HUES64 (cell line): Measurements from ENCODE around the gene KDM6B.

Source experiments
- H3K27ac ChIP-seq: 2 replicates; pipeline ENCODE4 v1.7.0; 2013; ENCODE audit warnings: low read depth, low read length, inconsistent platforms
- H3K27me3 ChIP-seq: 2 replicates; pipeline ENCODE4 v1.6.1; 2013; ENCODE audit warnings: mild to moderate bottlenecking, low read length; ENCODE audit not compliant: insufficient read depth
- H3K36me3 ChIP-seq: 2 replicates; pipeline ENCODE4 v1.6.1; 2013; ENCODE audit warnings: mild to moderate bottlenecking, low read length; ENCODE audit not compliant: insufficient read depth
- H3K4me1 ChIP-seq: 2 replicates; pipeline ENCODE4 v1.6.1; 2013; ENCODE audit warnings: mild to moderate bottlenecking, low read length, moderate library complexity; ENCODE audit not compliant: insufficient read depth
- H3K4me3 ChIP-seq: 2 replicates; pipeline ENCODE4 v1.5.1; 2013; ENCODE audit warnings: mild to moderate bottlenecking, low read length, moderate library complexity
- H3K9ac ChIP-seq: 2 replicates; pipeline ENCODE4 v1.6.1; 2013; ENCODE audit warnings: mild to moderate bottlenecking, low read depth, low read length
- H3K9me3 ChIP-seq: 2 replicates; pipeline ENCODE4 v1.6.1; 2013; ENCODE audit warnings: low read depth, low read length; ENCODE audit not compliant: insufficient read depth
- WGBS: fragments of 150-250, 120-280 bp; methylation state at CpG from one replicate; pipeline ENCODE4 v1.1.7; 2013; ENCODE audit warnings: missing lambda C conversion rate; 5-methylcytosine and 5-hydroxymethylcytosine counted together

Gene KDM6B

DNA sequence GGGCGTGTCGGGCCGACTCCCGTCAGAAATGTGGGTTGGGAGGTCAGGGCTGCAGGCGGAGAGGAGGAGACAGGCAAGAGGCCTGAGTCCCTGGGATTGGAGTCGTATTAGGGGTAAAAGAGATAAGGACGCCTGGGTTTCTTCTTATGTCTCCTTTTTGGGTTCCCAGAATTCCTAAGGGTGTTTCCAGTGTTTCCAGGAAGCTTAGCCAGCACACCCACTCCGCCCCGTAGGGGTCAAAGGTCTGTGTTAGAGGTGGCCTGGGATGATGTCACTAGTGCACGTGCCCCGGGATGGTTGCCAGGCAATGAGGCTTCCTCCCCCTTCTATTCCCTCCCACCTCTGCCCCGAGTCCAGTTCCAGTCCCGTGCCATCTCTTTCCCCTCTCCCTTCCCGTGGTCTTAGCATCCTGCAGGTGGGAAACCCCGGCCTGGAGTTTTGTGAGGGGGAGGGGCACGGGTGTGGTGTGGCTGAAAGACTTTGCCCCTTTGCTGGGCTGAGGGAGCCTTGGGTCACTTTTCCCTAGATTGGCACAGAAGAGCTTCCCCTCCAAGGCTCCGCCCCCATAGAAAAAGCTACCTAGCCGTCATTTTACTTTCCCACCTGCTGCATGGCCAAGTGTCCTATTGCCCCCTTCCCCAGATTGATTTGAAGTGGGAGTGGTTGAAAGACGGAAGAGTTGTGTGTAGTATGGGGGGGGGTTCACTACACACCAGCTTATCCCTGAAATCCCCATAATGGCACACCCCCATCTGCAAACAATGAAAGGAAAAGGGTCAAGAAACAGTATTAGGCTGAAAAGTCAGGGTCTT is 2.8 kb downstream of the KDM6B start:
- H3K36me3 ChIP-seq: no peaks in the 10 kb centered on the region
- H3K4me3 ChIP-seq: peak overlapping the region; percentile 92
- H3K27me3 ChIP-seq: peaks cover 46% of the 10 kb centered on the region
- WGBS: 0% methylated on average over 17 of the region's 19 CpGs
- H3K27ac ChIP-seq: peak overlapping the region; percentile 85; the same call in 1 of the 2 replicates
- no peaks in the 10 kb centered on the region for H3K9me3 ChIP-seq
- peak overlapping the region; percentile 65; the same call in 1 of the 2 replicates for H3K9ac ChIP-seq
- H3K4me1 ChIP-seq: peaks cover 29% of the 10 kb centered on the region

DNA sequence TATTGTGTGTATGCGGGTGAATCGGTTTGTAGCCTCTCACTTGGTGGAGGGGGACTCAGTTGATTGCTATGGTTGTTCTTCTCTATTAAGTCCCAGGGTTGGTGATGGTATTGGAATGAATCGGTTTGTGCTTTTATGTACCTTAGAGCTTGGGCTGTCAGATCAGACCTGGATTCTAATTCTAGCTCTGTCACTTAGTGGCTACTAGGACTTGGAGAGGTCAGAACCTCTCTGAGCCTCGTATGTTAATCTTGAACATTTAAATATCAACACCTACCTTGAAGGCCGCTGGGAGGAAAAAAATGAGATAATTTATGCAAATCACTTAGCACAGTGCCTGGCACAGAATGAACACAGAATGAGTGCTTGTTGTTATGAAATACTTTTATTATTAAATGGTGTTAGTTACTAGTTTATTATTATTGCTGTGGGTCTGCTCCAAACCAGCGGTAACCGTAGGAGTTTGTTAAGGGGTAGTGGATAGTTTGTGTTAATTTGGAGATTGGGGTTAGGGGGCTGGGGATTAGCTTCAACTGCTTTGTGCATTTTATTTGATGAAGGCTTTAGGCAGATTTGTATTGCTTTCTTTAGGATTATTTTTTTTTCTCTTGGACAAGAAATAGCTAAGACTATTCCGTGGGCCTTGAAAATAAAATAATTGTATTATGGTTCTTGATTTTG is 3.5 kb downstream of the KDM6B start:
- H3K4me1 ChIP-seq: peaks cover 29% of the 10 kb centered on the region
- peak overlapping the region; percentile 92 for H3K4me3 ChIP-seq
- H3K36me3 ChIP-seq: no peaks in the 10 kb centered on the region
- H3K27me3 ChIP-seq: peaks cover 39% of the 10 kb centered on the region
- no peaks in the 10 kb centered on the region for H3K9me3 ChIP-seq
- 2% methylated on average over 7 of the region's 8 CpGs for WGBS
- H3K9ac ChIP-seq: no peak overlapping the region
- H3K27ac ChIP-seq: peak overlapping the region; percentile 27; the same call in 1 of the 2 replicates

DNA sequence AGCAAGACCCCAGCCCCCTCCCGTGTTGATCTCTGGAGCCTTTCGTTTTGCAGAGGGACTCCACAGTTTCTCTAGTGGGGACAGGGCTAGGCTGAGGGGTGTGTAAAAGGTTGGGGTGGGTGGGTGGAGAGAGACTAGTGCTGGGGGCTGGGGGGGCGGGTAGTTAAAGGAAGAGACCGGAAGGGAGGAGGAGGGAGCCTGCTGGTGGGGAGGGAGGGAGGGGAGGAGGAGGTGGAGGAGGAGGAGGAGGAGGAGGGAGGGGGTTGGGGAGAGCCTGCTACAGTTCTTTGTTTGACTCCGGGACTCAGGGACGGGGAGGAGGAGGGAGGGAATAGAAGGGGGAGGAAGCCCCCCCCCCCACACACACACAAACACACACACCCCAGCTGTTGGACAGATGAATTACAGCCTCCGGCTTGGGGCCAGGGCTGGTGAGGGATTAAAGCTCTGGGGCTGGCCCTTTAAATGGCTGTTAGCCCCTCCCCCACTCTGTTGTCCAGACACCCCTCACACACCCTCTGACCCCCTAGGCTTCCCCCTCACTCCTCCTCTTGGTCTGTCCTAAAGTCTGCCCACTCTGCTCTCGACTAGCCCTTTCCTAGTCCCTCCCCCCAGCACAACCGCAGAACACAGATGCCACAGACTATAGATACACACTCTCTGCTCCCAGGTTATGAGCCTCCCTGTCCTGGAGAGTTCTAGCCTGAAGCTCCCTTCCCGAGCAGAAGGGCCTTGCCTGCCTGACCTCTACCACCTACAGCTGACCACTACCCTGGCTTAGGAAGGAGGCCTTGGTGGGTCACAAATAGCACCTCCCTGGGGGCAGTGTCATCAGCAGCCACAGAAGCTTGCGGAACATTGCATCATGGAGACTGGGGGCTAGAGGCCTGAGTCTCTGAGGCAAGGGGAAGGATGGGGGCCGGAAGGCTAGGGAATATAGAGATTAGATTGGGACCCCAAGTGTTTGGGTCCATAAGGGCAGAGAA is 4.4 kb downstream of the KDM6B start:
- H3K27ac ChIP-seq: peak overlapping the region; percentile 11; the same call in 1 of the 2 replicates
- peaks cover 27% of the 10 kb centered on the region for H3K4me1 ChIP-seq
- peak overlapping the region; percentile 92 for H3K4me3 ChIP-seq
- peaks cover 31% of the 10 kb centered on the region for H3K27me3 ChIP-seq
- WGBS: 22% methylated on average over 9 of the region's 12 CpGs
- no peaks in the 10 kb centered on the region for H3K36me3 ChIP-seq
- no peaks in the 10 kb centered on the region for H3K9me3 ChIP-seq
- no peak overlapping the region for H3K9ac ChIP-seq

DNA sequence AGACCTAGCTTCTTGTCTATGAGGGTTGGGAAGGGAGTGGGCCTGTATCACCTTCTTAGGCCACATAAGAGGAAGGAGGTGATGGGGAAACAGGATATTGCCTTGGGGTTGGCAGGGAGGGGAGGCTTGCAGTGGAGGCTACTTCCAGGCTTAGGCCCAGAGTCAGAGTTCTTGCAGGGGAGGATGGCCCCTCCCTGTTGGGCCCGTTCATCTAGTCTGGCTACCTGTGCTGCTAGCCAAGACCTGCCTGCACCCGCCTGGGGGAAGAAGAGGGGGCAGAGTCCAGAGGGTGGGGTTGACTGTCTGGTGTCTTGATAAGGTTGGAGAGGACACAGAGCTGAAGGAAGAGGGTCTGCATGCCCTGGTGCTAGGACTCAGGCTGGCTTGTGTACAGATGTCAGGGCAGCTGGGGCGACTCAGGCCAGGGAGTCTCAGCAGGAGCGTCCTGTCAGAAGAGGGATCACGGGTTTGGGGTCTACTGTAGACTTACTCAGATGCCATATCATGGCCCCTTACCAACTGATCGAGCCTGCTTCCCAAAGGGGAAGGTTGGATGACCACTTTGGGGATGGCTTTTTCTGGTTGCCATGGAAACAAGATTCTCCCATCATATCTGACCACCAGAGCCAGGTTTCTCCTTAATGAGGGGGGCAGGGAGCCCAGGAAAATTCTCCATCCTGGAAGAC is 5.3 kb downstream of the KDM6B start:
- Histone ChIP-seq H3K27ac (no peak overlapping the region), H3K9ac (no peak overlapping the region), H3K36me3 (no peaks in the 10 kb centered on the region), H3K4me3 (no peak overlapping the region), H3K4me1 (peaks cover 24% of the 10 kb centered on the region), H3K27me3 (peaks cover 29% of the 10 kb centered on the region), H3K9me3 (no peaks in the 10 kb centered on the region)
- WGBS: 81% methylated on average over 6 of the region's 6 CpGs

DNA sequence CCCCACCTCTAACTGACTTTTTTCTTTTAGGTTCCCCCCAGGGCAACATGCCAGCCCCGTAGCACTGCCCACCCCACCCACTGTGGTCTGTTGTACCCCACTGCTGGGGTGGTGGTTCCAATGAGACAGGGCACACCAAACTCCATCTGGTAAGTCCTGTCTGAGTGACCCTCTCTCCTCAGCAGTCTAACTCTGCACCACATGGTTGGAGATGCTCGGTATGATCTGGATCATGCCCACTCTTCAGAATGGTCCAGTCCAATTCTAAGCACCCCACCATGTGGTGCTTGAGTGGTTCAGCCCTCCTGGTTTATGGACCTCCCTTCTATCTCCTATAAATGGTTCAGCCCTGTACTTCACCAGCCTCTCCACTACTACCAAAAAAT is 5.9 kb downstream of the KDM6B start:
- WGBS: 81% methylated on average over 2 of the region's 2 CpGs
- no peaks in the 10 kb centered on the region for H3K36me3 ChIP-seq
- H3K4me3 ChIP-seq: no peak overlapping the region
- H3K4me1 ChIP-seq: peaks cover 24% of the 10 kb centered on the region
- peaks cover 29% of the 10 kb centered on the region for H3K27me3 ChIP-seq
- no peak overlapping the region for H3K9ac ChIP-seq
- H3K27ac ChIP-seq: no peak overlapping the region
- H3K9me3 ChIP-seq: no peaks in the 10 kb centered on the region

DNA sequence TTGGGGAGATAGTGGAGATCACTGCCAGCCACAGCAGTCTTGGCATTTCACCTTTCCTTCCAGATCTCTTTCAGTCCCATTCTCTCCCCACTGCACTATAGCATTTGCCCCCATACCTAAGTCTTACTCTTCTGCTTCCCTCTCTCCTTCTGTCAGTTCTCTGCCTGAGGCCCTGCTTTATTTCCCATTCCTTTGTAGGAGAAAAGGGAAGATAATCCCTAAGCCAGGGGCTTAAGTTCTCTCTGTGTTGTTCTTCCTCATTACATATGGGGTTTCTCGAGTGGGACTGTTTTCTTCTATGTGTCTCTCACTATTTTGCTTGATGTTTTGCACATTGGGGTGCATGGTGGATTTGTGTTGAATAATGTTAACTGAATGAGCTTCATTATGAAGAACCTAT is 6.4 kb downstream of the KDM6B start:
- peaks cover 24% of the 10 kb centered on the region for H3K4me1 ChIP-seq
- H3K27me3 ChIP-seq: peaks cover 29% of the 10 kb centered on the region
- no peak overlapping the region for H3K27ac ChIP-seq
- no peak overlapping the region for H3K4me3 ChIP-seq
- H3K9me3 ChIP-seq: no peaks in the 10 kb centered on the region
- H3K36me3 ChIP-seq: no peaks in the 10 kb centered on the region
- H3K9ac ChIP-seq: no peak overlapping the region
- 55% methylated on average over 1 of the region's 1 CpG for WGBS

DNA sequence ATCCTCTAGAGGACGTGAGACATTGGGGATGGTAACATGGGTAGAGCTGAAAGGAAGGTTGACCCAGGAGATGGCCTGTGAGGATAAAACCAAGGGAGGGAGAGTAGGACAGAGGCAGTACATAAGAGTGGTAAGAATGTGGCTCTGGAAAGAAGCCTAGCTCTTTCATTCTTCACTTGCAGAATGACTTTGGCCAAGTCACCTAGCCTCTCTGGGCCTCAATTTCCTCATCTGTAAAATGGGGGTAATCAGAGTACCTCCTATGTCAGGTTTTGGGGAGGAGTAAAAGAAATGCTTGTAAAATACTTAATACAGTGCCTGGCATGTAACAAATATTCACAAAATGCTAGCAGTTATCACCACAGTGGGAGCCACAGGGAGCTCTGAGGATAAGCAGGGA is 6.9 kb downstream of the KDM6B start:
- Histone ChIP-seq H3K4me1 (peaks cover 24% of the 10 kb centered on the region), H3K9ac (no peak overlapping the region), H3K9me3 (no peaks in the 10 kb centered on the region), H3K4me3 (peak overlapping the region; percentile 80), H3K27me3 (peaks cover 29% of the 10 kb centered on the region), H3K27ac (no peak overlapping the region), H3K36me3 (no peaks in the 10 kb centered on the region)
- WGBS: 61% methylated on average over 1 of the region's 1 CpG

DNA sequence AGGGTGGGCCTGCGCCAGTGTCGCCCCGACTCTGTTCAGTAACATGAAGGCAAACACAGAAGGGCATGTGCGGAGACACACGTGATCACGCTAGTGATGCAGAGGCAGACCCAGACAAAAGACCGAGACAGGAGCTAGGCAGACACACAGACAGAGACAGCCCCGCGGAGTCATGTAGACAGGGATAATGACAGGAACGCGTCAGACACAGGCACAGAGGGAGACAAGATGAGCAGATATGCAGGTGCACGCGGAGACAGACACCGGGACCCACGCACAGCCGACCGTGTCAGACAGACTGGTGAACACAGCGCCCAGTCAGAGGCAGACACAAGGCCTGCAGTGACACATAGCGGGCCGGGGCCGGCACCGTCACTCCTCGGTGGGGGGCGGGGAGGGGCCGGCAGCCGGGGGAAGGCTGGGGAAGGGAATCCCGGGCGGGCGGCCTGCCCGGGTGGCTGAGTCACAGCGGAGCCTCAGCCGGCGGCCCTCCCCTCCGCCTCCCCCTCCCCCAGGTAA is 7.4 kb downstream of the KDM6B start:
- 3% methylated on average over 34 of the region's 34 CpGs for WGBS
- Histone ChIP-seq H3K9me3 (no peaks in the 10 kb centered on the region), H3K4me3 (peak overlapping the region; percentile 80), H3K27me3 (peaks cover 29% of the 10 kb centered on the region), H3K27ac (peak overlapping the region; percentile 86), H3K9ac (peak overlapping the region; percentile 81; the same call in 1 of the 2 replicates), H3K36me3 (peaks cover 2% of the 10 kb centered on the region; the same call in 1 of the 2 replicates), H3K4me1 (peaks cover 24% of the 10 kb centered on the region)

DNA sequence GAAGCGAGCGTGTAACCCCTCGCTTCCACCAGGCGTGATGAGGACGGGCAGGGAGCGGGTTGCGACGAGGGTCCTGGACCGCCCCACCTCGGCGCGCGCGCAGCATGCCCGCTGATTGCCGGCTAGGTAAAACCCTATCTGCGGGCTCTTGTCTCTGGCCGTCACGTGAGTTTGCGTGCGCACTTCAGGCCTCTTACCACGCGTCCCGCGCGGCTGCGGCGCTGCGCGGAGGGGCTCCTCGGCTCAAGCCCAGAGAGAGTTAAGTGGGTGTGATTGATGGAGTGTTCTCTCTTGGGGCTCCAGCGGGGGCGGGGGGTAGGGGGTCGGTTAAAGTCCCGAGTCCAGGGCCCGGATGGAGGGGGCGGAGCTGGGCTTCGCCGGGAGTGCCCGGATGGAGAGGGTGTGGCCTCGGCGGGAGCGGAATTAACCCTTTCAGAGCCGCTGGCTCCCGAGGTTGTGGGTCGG is 7.9 kb downstream of the KDM6B start:
- H3K36me3 ChIP-seq: peaks cover 3% of the 10 kb centered on the region; the same call in 1 of the 2 replicates
- peak overlapping the region; percentile 86 for H3K27ac ChIP-seq
- H3K9me3 ChIP-seq: no peaks in the 10 kb centered on the region
- peak overlapping the region; percentile 80 for H3K4me3 ChIP-seq
- peaks cover 29% of the 10 kb centered on the region for H3K27me3 ChIP-seq
- WGBS: under 1% methylated on average over 46 of the region's 46 CpGs
- peaks cover 24% of the 10 kb centered on the region for H3K4me1 ChIP-seq
- H3K9ac ChIP-seq: peak overlapping the region; percentile 81
